MCF 10A (cell line): ENCODE results near the gene SIGLEC11. TPM values are rescaled to one million over a fixed set of nuclear protein-coding genes. Genes with fewer than 3 reads are reported as not detected.
"Not testable (repeated sequence)": the region's sequence is repeated elsewhere in the genome, so short reads cannot be mapped to it uniquely, and the experiment has no call there.

Source experiments
- Bru-seq: library from RNA; stranded (reverse); fragments of 400-500 nt; gene quantifications from one replicate; lab custom pipeline; 2021; lab: Mats Ljungman, UMichigan
- BruChase-seq, 2 experiments: library from RNA; stranded (reverse); fragments of 400-500 nt; gene quantifications; one replicate each; lab custom pipeline; 2021; lab: Mats Ljungman, UMichigan
- BruUV-seq: library from RNA; stranded (reverse); fragments of 400-500 nt; replicated peaks from 2 replicates; lab custom pipeline; 2021; lab: Mats Ljungman, UMichigan
- CTCF ChIA-PET: fragments of 300-600 bp; sonication (Branson Sonifier 250); formaldehyde crosslinking; extraction: SDS; loops from one replicate; lab custom pipeline; 2021; ENCODE audit warnings: antibody characterized with exemption, inconsistent platforms; lab: Yijun Ruan, JAX
- POLR2A ChIA-PET: fragments of 300-600, 350-650 bp; sonication (Branson Sonifier 250); formaldehyde crosslinking; extraction: SDS; loops from one replicate; lab custom pipeline; 2020; ENCODE audit warnings: antibody characterized with exemption, inconsistent platforms; lab: Yijun Ruan, JAX
- DNase-seq: peaks from one replicate; pipeline ENCODE4 v3.0.0-alpha.2; 2018; ENCODE audit not compliant: unreplicated experiment
- H3K27ac Mint-ChIP-seq: one replicate; pipeline ENCODE4 v1.8.0; 2022; ENCODE audit warnings: mild to moderate bottlenecking, low read depth, mixed read lengths; ENCODE audit not compliant: unreplicated experiment
- H3K27me3 Mint-ChIP-seq: one replicate; pipeline ENCODE4 v1.8.0; 2022; ENCODE audit warnings: mixed read lengths; ENCODE audit not compliant: insufficient read depth, unreplicated experiment
- H3K36me3 Mint-ChIP-seq: one replicate; pipeline ENCODE4 v1.8.0; 2022; ENCODE audit warnings: mild to moderate bottlenecking, moderate library complexity, mixed read lengths; ENCODE audit not compliant: insufficient read depth, unreplicated experiment
- H3K4me1 Mint-ChIP-seq: one replicate; pipeline ENCODE4 v1.8.0; 2022; ENCODE audit warnings: mixed read lengths; ENCODE audit not compliant: insufficient read depth, unreplicated experiment
- H3K4me3 Mint-ChIP-seq: one replicate; pipeline ENCODE4 v1.8.0; 2022; ENCODE audit warnings: mild to moderate bottlenecking, moderate library complexity, mixed read lengths; ENCODE audit not compliant: unreplicated experiment
- H3K9me3 Mint-ChIP-seq: one replicate; pipeline ENCODE4 v1.8.0; 2022; ENCODE audit warnings: mixed read lengths; ENCODE audit not compliant: unreplicated experiment
- CTCF ChIP-seq: fragments of 200-600 bp; IDR thresholded peaks from one replicate; pipeline ENCODE4 v1.8.0; 2022; ENCODE audit warnings: antibody characterized with exemption, mild to moderate bottlenecking; ENCODE audit not compliant: unreplicated experiment
- intact Hi-C: fragments of 100-400 bp; cut with micrococcal nuclease; formaldehyde crosslinking; loops from 2 replicates; pipeline ENCODE4 v1.14.1; 2022
- long read RNA-seq: library from polyadenylated mRNA; stranded (forward); transcript quantifications from one replicate; pipeline ENCODE4 v2.0.0, GENCODE V29; 2022
- total RNA-seq: library from RNA; stranded (reverse); gene quantifications from 2 replicates; pipeline ENCODE4 v1.2.3, GENCODE V29; 2022

The SIGLEC11 gene
- total RNA-seq (not detected in 2 replicates), Bru-seq, nascent RNA (not detected), BruChase-seq, experiment 1, labeled RNA remaining after a 6-hour chase (percentile 15 among the genes with signal in this experiment), BruChase-seq, experiment 2, labeled RNA remaining after a 2-hour chase (not detected)
- long read RNA-seq, result 0 reads

- DNase-seq, H3K4me3 Mint-ChIP-seq, H3K4me1 Mint-ChIP-seq, H3K36me3 Mint-ChIP-seq, POLR2A ChIA-PET, H3K27ac Mint-ChIP-seq, intact Hi-C loops, H3K27me3 Mint-ChIP-seq, H3K9me3 Mint-ChIP-seq, BruUV-seq: not testable (repeated sequence)
- CTCF ChIA-PET, result interaction anchor here (0.7 kb wide), 1 partner anchor 9 kb away, joined by 3 read pairs; no protein-coding TSS in a partner anchor
Measured at GRCh38 chr19:49960980-49961379, at the start of gene SIGLEC11. TSS of gene SIGLEC11 (minus strand) at chr19:49961172. CDS start at chr19:49961081, 91 bp downstream.

GRCh38 chr19:50008532-50008931 is 47.6 kb upstream of the SIGLEC11 start:
- no peak overlapping the region for H3K4me3 Mint-ChIP-seq
- intact Hi-C loops, result no loop called here
- no peak for DNase-seq
- no peak overlapping the region for H3K27ac Mint-ChIP-seq
- H3K9me3 Mint-ChIP-seq, result no peaks in the 10 kb centered on the region
- ChIA-PET CTCF (interaction anchor here (0.6 kb wide), 2 partner anchors 358 to 1696 kb away, joined by 3 read pairs; no protein-coding TSS in a partner anchor), POLR2A (no interaction called here)
- H3K36me3 Mint-ChIP-seq, result peaks cover 59% of the 10 kb centered on the region
- H3K27me3 Mint-ChIP-seq, result no peaks in the 10 kb centered on the region
- peaks cover 11% of the 10 kb centered on the region for H3K4me1 Mint-ChIP-seq
- BruUV-seq, result no TSS peak
- TF ChIP-seq CTCF, result no peak

GRCh38 chr19:50007947-50008346 is 47.0 kb upstream of the SIGLEC11 start:
- H3K27me3 Mint-ChIP-seq, result no peaks in the 10 kb centered on the region
- no peak for TF ChIP-seq CTCF
- peaks cover 60% of the 10 kb centered on the region for H3K36me3 Mint-ChIP-seq
- H3K9me3 Mint-ChIP-seq, result no peaks in the 10 kb centered on the region
- no TSS peak for BruUV-seq
- peaks cover 11% of the 10 kb centered on the region for H3K4me1 Mint-ChIP-seq
- DNase-seq, result no peak
- POLR2A ChIA-PET, result interaction anchor here (0.7 kb wide), 1 partner anchor 24 kb away, joined by 3 read pairs; no protein-coding TSS in a partner anchor
- intact Hi-C loops, result no loop called here
- H3K4me3 Mint-ChIP-seq, result no peak overlapping the region
- CTCF ChIA-PET, result no interaction called here
- H3K27ac Mint-ChIP-seq, result no peak overlapping the region

GRCh38 chr19:50007170-50007569 is 46.2 kb upstream of the SIGLEC11 start:
- Mint-ChIP-seq H3K4me3 (no peak overlapping the region), H3K36me3 (peaks cover 61% of the 10 kb centered on the region), H3K27me3 (no peaks in the 10 kb centered on the region), H3K27ac (no peak overlapping the region), H3K9me3 (no peaks in the 10 kb centered on the region), H3K4me1 (peaks cover 11% of the 10 kb centered on the region)
- ChIA-PET POLR2A (no interaction called here), CTCF (interaction anchor here (1.0 kb wide), 1 partner anchor 27 kb away, joined by 3 read pairs; no protein-coding TSS in a partner anchor)
- TF ChIP-seq CTCF, result no peak
- intact Hi-C loops, result no loop called here
- no TSS peak for BruUV-seq
- no peak for DNase-seq
